Breast epithelium (tissue), 3 donors: ENCODE data around the gene NCOA1.

Experiments used
- CTCF ChIP-seq, 3 donors: fragments of 450-650 bp; IDR thresholded peaks; one replicate each; pipeline ENCODE4 v1.5.1; 2016 to 2017; ENCODE audit warnings: antibody characterized with exemption in 3 of 3, mild to moderate bottlenecking in 3 of 3, moderate library complexity in 3 of 3
- POLR2AphosphoS5 ChIP-seq, 3 donors: sonication (generic); formaldehyde crosslinking; IDR thresholded peaks; one replicate each; pipeline ENCODE4 v1.6.1; 2017; ENCODE audit warnings: antibody characterized with exemption in 3 of 3

- no peak for TF ChIP-seq POLR2AphosphoS5 (IDR thresholded peaks at IDR 0.05)
- no peak for TF ChIP-seq CTCF (IDR thresholded peaks at IDR 0.05)
Observed at GRCh38 chr2:24785671-24786321, 294.7 kb downstream of the NCOA1 start.
